Activated T-cell treated with anti-CD3 and anti-CD28 coated beads, Interleukin-2, amount 50 U/mL, for 72 hours (primary cell): ENCODE results near the gene PPP1R9A. TPM values are rescaled to one million over a fixed set of nuclear protein-coding genes. Genes with fewer than 3 reads are reported as not detected.

Experiments
- ATAC-seq, 2 donors: fragments of 150-1000 bp; cut with Tn5 transposase; replicated peaks in 1 of 2; 2 replicates each; pipeline ENCODE4 v1.10.0; 2021; ENCODE audit warnings: moderate library complexity in 2 of 2, mild to moderate bottlenecking in 1 of 2
- DNase-seq, 2 donors: peaks; one replicate each; pipeline ENCODE4 v3.0.0; 2021 to 2022; ENCODE audit warnings: mixed read lengths in 1 of 2
- H3K27ac Mint-ChIP-seq: one replicate; pipeline ENCODE4 v1.8.0; 2022; ENCODE audit warnings: mild to moderate bottlenecking, moderate library complexity, mixed read lengths
- H3K27me3 Mint-ChIP-seq: one replicate; pipeline ENCODE4 v1.8.0; 2022; ENCODE audit warnings: low read depth, mixed read lengths
- H3K36me3 Mint-ChIP-seq, 2 donors: one replicate each; pipeline ENCODE4 v1.8.0; 2022; ENCODE audit warnings: mixed read lengths in 2 of 2, mild to moderate bottlenecking in 1 of 2; ENCODE audit not compliant: insufficient read depth in 2 of 2
- H3K4me1 Mint-ChIP-seq: one replicate; pipeline ENCODE4 v1.8.0; 2022; ENCODE audit warnings: low read depth, mixed read lengths
- H3K4me3 Mint-ChIP-seq, 2 donors: one replicate each; pipeline ENCODE4 v1.8.0; 2022; ENCODE audit warnings: mild to moderate bottlenecking in 2 of 2, mixed read lengths in 2 of 2, moderate library complexity in 2 of 2
- H3K9me3 Mint-ChIP-seq, 2 donors: one replicate each; pipeline ENCODE4 v1.8.0; 2022; ENCODE audit warnings: mixed read lengths in 2 of 2
- total RNA-seq, 2 donors: library from RNA; stranded (reverse); gene quantifications; one replicate each; pipeline ENCODE4 v1.2.3, GENCODE V29; 2022

Gene PPP1R9A
- total RNA-seq, 2 donors from 2014 or later = 0.02 to 0.19 TPM

DNA sequence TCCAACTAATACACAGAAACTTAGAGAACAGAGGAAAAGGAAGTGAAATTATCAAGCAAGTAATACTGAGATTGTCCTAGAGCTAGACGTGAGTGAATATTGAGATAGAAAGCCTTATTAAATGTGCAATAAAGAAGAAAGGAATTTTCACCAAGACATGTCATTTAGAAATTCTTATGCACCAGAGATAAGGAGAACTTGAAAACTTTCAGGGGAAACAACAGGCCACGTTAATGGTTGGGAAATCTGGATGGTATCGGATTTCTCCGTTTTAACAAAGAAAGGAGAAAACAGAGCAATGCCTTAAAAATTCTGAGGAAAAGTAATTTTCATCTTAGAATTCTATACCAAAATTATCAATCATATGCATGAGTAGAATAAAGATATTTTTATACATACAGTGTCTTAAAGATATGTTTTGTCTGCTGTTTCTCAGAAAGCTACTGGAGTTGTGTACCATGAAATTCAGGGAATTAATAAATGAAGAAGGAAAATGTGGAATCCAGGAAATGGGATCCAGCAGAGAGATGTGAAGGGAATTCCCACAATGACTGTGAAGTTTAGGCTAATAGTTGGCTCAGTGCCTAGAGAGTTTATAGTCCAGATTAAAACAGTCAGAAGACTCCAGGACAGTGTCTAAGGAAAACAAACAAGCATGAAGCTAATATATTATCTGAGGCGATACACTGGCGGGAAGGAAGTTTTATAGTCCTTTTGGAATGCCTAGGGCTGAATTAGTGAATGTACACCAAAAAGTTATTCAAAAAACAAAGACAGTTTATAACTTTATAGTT lies 159.5 kb downstream of the PPP1R9A start:
- ATAC-seq (no peak), DNase-seq (no peak)
- no peaks in the 10 kb centered on the region for H3K9me3 Mint-ChIP-seq
- H3K4me3 Mint-ChIP-seq = no peak overlapping the region
- H3K4me1 Mint-ChIP-seq = no peaks in the 10 kb centered on the region
- H3K27me3 Mint-ChIP-seq = no peaks in the 10 kb centered on the region
- H3K27ac Mint-ChIP-seq = no peak overlapping the region
- H3K36me3 Mint-ChIP-seq = no peaks in the 10 kb centered on the region

GRCh38 chr7:95088536-95089215 lies 181.3 kb downstream of the PPP1R9A start:
- Mint-ChIP-seq H3K4me1 (no peaks in the 10 kb centered on the region), H3K9me3 (no peaks in the 10 kb centered on the region), H3K36me3 (no peaks in the 10 kb centered on the region), H3K27ac (no peak overlapping the region), H3K27me3 (no peaks in the 10 kb centered on the region), H3K4me3 (no peak overlapping the region)
- DNase-seq = no peak
- no peak for ATAC-seq

GRCh38 chr7:95089414-95090315 lies 182.3 kb downstream of the PPP1R9A start:
- no peaks in the 10 kb centered on the region for H3K4me1 Mint-ChIP-seq
- DNase-seq (no peak), ATAC-seq (no peak)
- no peaks in the 10 kb centered on the region for H3K36me3 Mint-ChIP-seq
- H3K27ac Mint-ChIP-seq = no peak overlapping the region
- no peak overlapping the region for H3K4me3 Mint-ChIP-seq
- H3K9me3 Mint-ChIP-seq = no peaks in the 10 kb centered on the region
- H3K27me3 Mint-ChIP-seq = no peaks in the 10 kb centered on the region

GRCh38 chr7:95092324-95092723 lies 184.9 kb downstream of the PPP1R9A start:
- Mint-ChIP-seq H3K4me1 (no peaks in the 10 kb centered on the region), H3K4me3 (no peak overlapping the region), H3K9me3 (no peaks in the 10 kb centered on the region), H3K27ac (no peak overlapping the region), H3K36me3 (no peaks in the 10 kb centered on the region), H3K27me3 (no peaks in the 10 kb centered on the region)
- no peak for DNase-seq
- ATAC-seq = no peak

DNA sequence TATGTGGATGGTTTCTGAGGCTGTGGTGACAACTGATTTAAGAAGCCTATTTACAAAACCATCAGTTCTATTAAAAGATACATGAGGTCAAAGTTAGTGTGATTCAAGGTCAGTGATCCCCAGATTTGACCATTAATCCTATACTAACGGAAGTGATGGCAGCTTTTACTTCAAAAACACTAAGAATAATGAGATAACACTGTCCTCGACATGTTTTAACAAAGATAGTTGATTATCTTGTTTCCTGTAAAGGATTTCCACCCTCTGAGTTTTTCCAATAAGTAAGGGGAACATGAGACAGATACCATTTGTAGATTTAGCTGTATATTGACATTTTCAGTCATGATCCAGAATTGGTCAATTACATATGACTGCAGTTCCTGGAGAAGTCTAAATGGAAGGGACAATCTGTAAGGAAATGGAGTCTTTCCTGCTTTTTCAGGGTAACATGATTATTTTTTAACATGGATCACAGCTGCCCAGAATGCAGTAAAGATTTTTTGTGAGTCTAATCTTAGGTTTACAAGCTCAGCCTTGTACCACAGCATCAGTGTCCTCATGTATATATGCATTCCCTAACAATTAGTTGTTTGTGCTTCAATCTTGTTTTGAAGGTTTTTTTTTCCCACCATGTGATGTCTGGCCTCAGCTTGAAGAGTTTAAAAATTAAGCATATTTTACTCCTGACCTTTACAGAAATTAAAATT lies 188.0 kb downstream of the PPP1R9A start:
- no peak overlapping the region for H3K4me3 Mint-ChIP-seq
- H3K36me3 Mint-ChIP-seq = no peaks in the 10 kb centered on the region
- H3K9me3 Mint-ChIP-seq = no peaks in the 10 kb centered on the region
- ATAC-seq (no peak), DNase-seq (no peak)
- H3K27me3 Mint-ChIP-seq = no peaks in the 10 kb centered on the region
- H3K27ac Mint-ChIP-seq = no peak overlapping the region
- no peaks in the 10 kb centered on the region for H3K4me1 Mint-ChIP-seq

- Mint-ChIP-seq H3K27ac (no peak overlapping the region), H3K4me1 (no peaks in the 10 kb centered on the region), H3K36me3 (no peaks in the 10 kb centered on the region), H3K4me3 (no peak overlapping the region), H3K27me3 (no peaks in the 10 kb centered on the region), H3K9me3 (no peaks in the 10 kb centered on the region)
- DNase-seq (no peak), ATAC-seq (no peak)
Observed at GRCh38 chr7:95095966-95096540, 188.7 kb downstream of the PPP1R9A start.

DNA sequence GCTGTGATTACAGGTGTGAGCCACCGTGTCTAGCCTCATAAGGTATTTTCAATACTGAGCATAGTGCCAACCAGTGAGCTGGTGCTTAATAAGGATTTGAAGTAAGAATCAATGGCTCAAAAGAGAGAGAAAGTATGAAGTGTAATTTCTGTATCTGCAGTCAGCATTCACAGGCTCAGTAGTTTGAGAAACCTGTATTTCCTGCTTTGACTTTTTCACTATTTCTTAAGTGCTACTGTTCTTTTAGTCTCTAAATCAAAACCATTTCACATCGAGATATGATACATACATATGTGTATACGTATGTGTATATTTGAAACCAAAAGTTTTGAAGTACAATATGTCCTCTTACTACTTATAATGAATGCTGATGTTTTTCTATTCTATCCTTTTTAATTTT lies 189.9 kb downstream of the PPP1R9A start:
- Mint-ChIP-seq H3K4me1 (no peaks in the 10 kb centered on the region), H3K27me3 (no peaks in the 10 kb centered on the region), H3K36me3 (no peaks in the 10 kb centered on the region), H3K27ac (no peak overlapping the region), H3K4me3 (no peak overlapping the region), H3K9me3 (no peaks in the 10 kb centered on the region)
- ATAC-seq = no peak
- no peak for DNase-seq

- Mint-ChIP-seq H3K4me1 (no peaks in the 10 kb centered on the region), H3K9me3 (no peaks in the 10 kb centered on the region), H3K36me3 (no peaks in the 10 kb centered on the region), H3K4me3 (no peak overlapping the region), H3K27ac (no peak overlapping the region), H3K27me3 (no peaks in the 10 kb centered on the region)
- no peak for DNase-seq
- ATAC-seq = no peak
Observed at GRCh38 chr7:95097851-95098250, 190.5 kb downstream of the PPP1R9A start.

DNA sequence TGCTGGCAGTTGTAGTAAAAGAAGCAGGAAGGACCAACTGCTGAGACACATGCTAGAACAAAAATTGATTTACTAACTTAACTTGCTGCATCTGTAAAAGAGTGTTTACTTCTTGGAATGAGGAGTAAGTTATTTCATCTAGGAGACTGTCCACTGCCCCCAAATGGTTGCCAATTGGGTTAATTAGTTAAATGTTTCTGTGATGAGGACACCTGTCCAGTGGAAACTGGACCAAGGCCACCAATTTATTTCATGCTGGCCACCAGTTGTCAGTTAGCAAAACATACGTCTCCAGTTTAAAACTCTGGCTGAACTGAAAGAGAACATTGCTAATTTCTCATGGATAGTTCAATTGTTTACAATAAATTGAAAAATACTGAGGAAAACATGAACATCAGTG lies 191.7 kb downstream of the PPP1R9A start:
- no peak for ATAC-seq
- H3K9me3 Mint-ChIP-seq = no peaks in the 10 kb centered on the region

GRCh38 chr7:95101422-95101821 lies 194.0 kb downstream of the PPP1R9A start:
- DNase-seq (no peak), ATAC-seq (no peak)
- Mint-ChIP-seq H3K4me1 (no peaks in the 10 kb centered on the region), H3K4me3 (no peak overlapping the region), H3K27ac (no peak overlapping the region), H3K36me3 (no peaks in the 10 kb centered on the region), H3K9me3 (no peaks in the 10 kb centered on the region), H3K27me3 (no peaks in the 10 kb centered on the region)

More for the DNA sequence above, 191.7 kb downstream of the PPP1R9A start:
- no peak overlapping the region for H3K27ac Mint-ChIP-seq
- H3K4me3 Mint-ChIP-seq = no peak overlapping the region
- no peaks in the 10 kb centered on the region for H3K4me1 Mint-ChIP-seq
- DNase-seq = no peak
- no peaks in the 10 kb centered on the region for H3K27me3 Mint-ChIP-seq
- H3K36me3 Mint-ChIP-seq = no peaks in the 10 kb centered on the region

- no peak overlapping the region for H3K27ac Mint-ChIP-seq
- DNase-seq = no peak
- no peak for ATAC-seq
- H3K27me3 Mint-ChIP-seq = no peaks in the 10 kb centered on the region
- H3K36me3 Mint-ChIP-seq = no peaks in the 10 kb centered on the region
- no peaks in the 10 kb centered on the region for H3K4me1 Mint-ChIP-seq
- H3K9me3 Mint-ChIP-seq = no peaks in the 10 kb centered on the region
- H3K4me3 Mint-ChIP-seq = no peak overlapping the region
Observed at GRCh38 chr7:95102662-95103061, 195.3 kb downstream of the PPP1R9A start.

DNA sequence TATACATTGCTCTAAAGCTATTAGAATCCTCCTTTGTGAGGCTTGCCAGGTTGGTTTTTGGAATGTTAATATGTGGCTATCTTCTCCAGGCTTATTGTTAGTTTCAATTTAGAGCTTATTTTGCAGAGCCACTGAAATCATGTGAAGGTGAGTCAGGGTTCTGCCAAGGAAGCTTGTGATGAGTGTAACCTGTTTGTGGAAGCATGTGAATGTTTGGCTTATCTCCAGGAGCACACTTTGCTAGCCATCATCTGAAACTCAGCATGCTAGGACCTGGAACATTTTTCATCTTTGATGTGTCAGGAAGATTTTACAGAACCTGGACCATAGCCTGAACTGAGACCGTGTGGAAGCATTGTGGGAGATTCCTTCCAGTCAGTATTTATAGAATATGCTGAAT lies 197.3 kb downstream of the PPP1R9A start:
- no peak overlapping the region for H3K27ac Mint-ChIP-seq
- H3K27me3 Mint-ChIP-seq = no peaks in the 10 kb centered on the region
- H3K4me1 Mint-ChIP-seq = no peaks in the 10 kb centered on the region
- ATAC-seq = no peak
- DNase-seq = no peak
- H3K4me3 Mint-ChIP-seq = no peak overlapping the region
- H3K9me3 Mint-ChIP-seq = no peaks in the 10 kb centered on the region
- H3K36me3 Mint-ChIP-seq = no peaks in the 10 kb centered on the region
